Measurements from ENCODE around the gene ALK.

GRCh38 chr2:29426354-29426753 lies 495.0 kb downstream of the ALK start:
- no peak for TF ChIP-seq POLR2A (IDR thresholded peaks at IDR 0.05; ENCODE audit: extremely low read depth, insufficient read length)
- TF ChIP-seq, protein P1, sequence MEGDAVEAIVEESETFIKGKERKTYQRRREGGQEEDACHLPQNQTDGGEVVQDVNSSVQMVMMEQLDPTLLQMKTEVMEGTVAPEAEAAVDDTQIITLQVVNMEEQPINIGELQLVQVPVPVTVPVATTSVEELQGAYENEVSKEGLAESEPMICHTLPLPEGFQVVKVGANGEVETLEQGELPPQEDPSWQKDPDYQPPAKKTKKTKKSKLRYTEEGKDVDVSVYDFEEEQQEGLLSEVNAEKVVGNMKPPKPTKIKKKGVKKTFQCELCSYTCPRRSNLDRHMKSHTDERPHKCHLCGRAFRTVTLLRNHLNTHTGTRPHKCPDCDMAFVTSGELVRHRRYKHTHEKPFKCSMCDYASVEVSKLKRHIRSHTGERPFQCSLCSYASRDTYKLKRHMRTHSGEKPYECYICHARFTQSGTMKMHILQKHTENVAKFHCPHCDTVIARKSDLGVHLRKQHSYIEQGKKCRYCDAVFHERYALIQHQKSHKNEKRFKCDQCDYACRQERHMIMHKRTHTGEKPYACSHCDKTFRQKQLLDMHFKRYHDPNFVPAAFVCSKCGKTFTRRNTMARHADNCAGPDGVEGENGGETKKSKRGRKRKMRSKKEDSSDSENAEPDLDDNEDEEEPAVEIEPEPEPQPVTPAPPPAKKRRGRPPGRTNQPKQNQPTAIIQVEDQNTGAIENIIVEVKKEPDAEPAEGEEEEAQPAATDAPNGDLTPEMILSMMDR (IDR thresholded peaks at IDR 0.05; ENCODE audit: low read depth, low read length): no peak
- no peak for TF ChIP-seq MYC (IDR thresholded peaks at IDR 0.05; ENCODE audit: low read depth, low read length)
- TF ChIP-seq, protein P2, sequence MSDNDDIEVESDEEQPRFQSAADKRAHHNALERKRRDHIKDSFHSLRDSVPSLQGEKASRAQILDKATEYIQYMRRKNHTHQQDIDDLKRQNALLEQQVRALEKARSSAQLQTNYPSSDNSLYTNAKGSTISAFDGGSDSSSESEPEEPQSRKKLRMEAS (IDR thresholded peaks at IDR 0.05; ENCODE audit: low read depth, low read length): no peak

All from NB4 (cell line).